H1 (cell line): Measurements from ENCODE around the gene PIK3C2G. TPM values are rescaled to one million over a fixed set of nuclear protein-coding genes. Genes with fewer than 3 reads are reported as not detected.

Experiments used
- CTCF ChIA-PET: fragments of 300-600 bp; sonication (Branson Sonifier 250); formaldehyde crosslinking; loops from one replicate; lab custom pipeline; 2021; ENCODE audit not compliant: partially characterized antibody; lab: Charles Lee
- POLR2A ChIA-PET: fragments of 300-600 bp; sonication (Branson Sonifier 250); formaldehyde crosslinking; loops from one replicate; lab custom pipeline; 2021; ENCODE audit warnings: inconsistent platforms; ENCODE audit not compliant: partially characterized antibody; lab: Charles Lee
- DNase-seq, 2 experiments: peaks; one replicate each; pipeline versions ENCODE4 v3.0.0 to v3.0.0-alpha.2; 2010 to 2022; ENCODE audit warnings: low spot score in 2 of 2, low read depth in 1 of 2, mixed read lengths in 1 of 2
- FAIRE-seq: peaks from 2 replicates; lab custom pipeline; 2011; peaks lifted over from hg19 to GRCh38; lab: Jason Lieb, UNC
- H2AFZ ChIP-seq: 2 replicates; pipeline ENCODE4 v1.8.1; 2012; ENCODE audit warnings: low read length, inconsistent platforms
- H2AK5ac ChIP-seq: 2 replicates; pipeline ENCODE4 v1.6.1; 2013; ENCODE audit warnings: low read depth, low read length
- H2BK120ac ChIP-seq: replicated peaks from 2 replicates; pipeline ENCODE3; 2013; ENCODE audit warnings: low read depth, low read length, inconsistent platforms
- H2BK12ac ChIP-seq: 2 replicates; pipeline ENCODE4 v1.6.1; 2013; ENCODE audit warnings: low read depth, low read length
- H2BK15ac ChIP-seq: 2 replicates; pipeline ENCODE4 v1.6.1; 2013; ENCODE audit warnings: low read length
- H2BK20ac ChIP-seq: 2 replicates; pipeline ENCODE4 v1.6.1; 2013; ENCODE audit warnings: low read length
- H2BK5ac ChIP-seq: 2 replicates; pipeline ENCODE4 v1.6.1; 2013; ENCODE audit warnings: low read depth, low read length
- H3K14ac ChIP-seq: 2 replicates; pipeline ENCODE4 v1.6.1; 2013; ENCODE audit warnings: inconsistent platforms; ENCODE audit not compliant: insufficient read length
- H3K18ac ChIP-seq: 2 replicates; pipeline ENCODE4 v1.6.1; 2013; ENCODE audit warnings: low read length; ENCODE audit errors: extremely low read depth
- H3K23ac ChIP-seq: 2 replicates; pipeline ENCODE4 v1.6.1; 2013; ENCODE audit warnings: inconsistent platforms; ENCODE audit not compliant: insufficient read length
- H3K23me2 ChIP-seq: 2 replicates; pipeline ENCODE4 v1.6.1; 2013; ENCODE audit warnings: low read depth, low read length
- H3K27ac ChIP-seq: 2 replicates; pipeline ENCODE4 v1.6.1; 2011; ENCODE audit warnings: low read depth, low read length, inconsistent platforms
- H3K27me3 ChIP-seq, 4 experiments: replicated peaks in 1 of 4; 1 replicate in 1 of 4; 2 replicates in 3 of 4; pipeline versions ENCODE4 v1.6.1 to v1.8.1; 2011 to 2013; ENCODE audit warnings: low read length in 3 of 4, mild to moderate bottlenecking in 3 of 4, inconsistent platforms in 2 of 4, mixed read lengths in 2 of 4, moderate library complexity in 1 of 4; ENCODE audit not compliant: control insufficient read depth in 3 of 4, insufficient read depth in 3 of 4; ENCODE audit errors: extremely low read depth in 1 of 4
- H3K36me3 ChIP-seq, 4 experiments: 2 replicates each; pipeline versions ENCODE4 v1.6.1 to v1.8.1; 2011 to 2013; ENCODE audit warnings: mild to moderate bottlenecking in 4 of 4, low read length in 3 of 4, moderate library complexity in 2 of 4, control low read depth in 1 of 4, inconsistent platforms in 1 of 4; ENCODE audit not compliant: insufficient read depth in 4 of 4, control insufficient read depth in 2 of 4
- H3K4ac ChIP-seq: replicated peaks from 2 replicates; pipeline ENCODE3; 2013; ENCODE audit warnings: low read length, low read depth, mixed read lengths, inconsistent platforms; ENCODE audit not compliant: insufficient read length
- H3K4me1 ChIP-seq, 4 experiments: replicated peaks in 1 of 4; 1 replicate in 1 of 4; 2 replicates in 3 of 4; pipeline versions ENCODE4 v1.6.1 to v1.8.1; 2011 to 2013; ENCODE audit warnings: low read length in 3 of 4, inconsistent platforms in 2 of 4, mixed read lengths in 1 of 4; ENCODE audit not compliant: insufficient read depth in 4 of 4, control insufficient read depth in 3 of 4
- H3K4me2 ChIP-seq, 2 experiments: 2 replicates each; pipeline versions ENCODE4 v1.6.1 to v1.8.1; 2011 to 2013; ENCODE audit warnings: low read depth in 2 of 2, low read length in 2 of 2, control low read depth in 1 of 2, inconsistent platforms in 1 of 2, mild to moderate bottlenecking in 1 of 2; ENCODE audit not compliant: insufficient read depth in 1 of 2
- H3K4me3 ChIP-seq, 4 experiments: fragments of 200-600, 300-600 bp in 1 of 4; sonication (generic), shearing (Covaris generic), sonication (Bioruptor Twin) in 1 of 4; 2 replicates each; pipeline versions ENCODE4 v1.5.1 to v1.8.1; 2011 to 2016; ENCODE audit warnings: low read length in 4 of 4, low read depth in 3 of 4, control low read depth in 2 of 4, inconsistent platforms in 2 of 4, mild to moderate bottlenecking in 2 of 4, mixed read lengths in 1 of 4, moderate library complexity in 1 of 4; ENCODE audit not compliant: insufficient read depth in 2 of 4; ENCODE audit errors: extremely low read depth in 1 of 4
- H3K56ac ChIP-seq: replicated peaks from 2 replicates; pipeline ENCODE3; 2013; ENCODE audit warnings: low read depth, mild to moderate bottlenecking, mixed read lengths, low read length, inconsistent platforms; ENCODE audit not compliant: insufficient read length
- H3K79me1 ChIP-seq: 2 replicates; pipeline ENCODE4 v1.6.1; 2013; ENCODE audit warnings: low read depth, low read length, control low read depth
- H3K79me2 ChIP-seq, 2 experiments: 2 replicates each; pipeline versions ENCODE4 v1.6.1 to v1.8.1; 2012 to 2013; ENCODE audit warnings: low read length in 2 of 2, mild to moderate bottlenecking in 2 of 2, inconsistent platforms in 1 of 2; ENCODE audit not compliant: insufficient read depth in 2 of 2, control insufficient read depth in 1 of 2
- H3K9ac ChIP-seq, 4 experiments: replicated peaks in 1 of 4; 1 replicate in 1 of 4; 2 replicates in 3 of 4; pipeline versions ENCODE4 v1.6.1 to v1.8.1; 2011 to 2013; ENCODE audit warnings: low read depth in 3 of 4, low read length in 3 of 4, control low read depth in 2 of 4, mild to moderate bottlenecking in 2 of 4, moderate library complexity in 2 of 4, inconsistent platforms in 1 of 4; ENCODE audit errors: extremely low read depth in 1 of 4
- H3K9me3 ChIP-seq, 2 experiments: 2 replicates each; pipeline versions ENCODE4 v1.6.1 to v1.8.1; 2012 to 2013; ENCODE audit warnings: mild to moderate bottlenecking in 2 of 2, moderate library complexity in 2 of 2, control low read depth in 1 of 2, inconsistent platforms in 1 of 2, low read depth in 1 of 2, low read length in 1 of 2, mixed read lengths in 1 of 2; ENCODE audit not compliant: insufficient read depth in 2 of 2
- H4K20me1 ChIP-seq, 2 experiments: replicated peaks in 1 of 2; 2 replicates each; pipeline versions ENCODE3 to v1.8.1; 2011 to 2013; ENCODE audit warnings: inconsistent platforms in 2 of 2, low read length in 2 of 2, mild to moderate bottlenecking in 1 of 2; ENCODE audit not compliant: insufficient read depth in 2 of 2, control insufficient read depth in 1 of 2
- H4K5ac ChIP-seq: 2 replicates; pipeline ENCODE4 v1.6.1; 2013; ENCODE audit warnings: low read length, low read depth, mixed read lengths, inconsistent platforms; ENCODE audit not compliant: insufficient read length
- H4K8ac ChIP-seq: 2 replicates; pipeline ENCODE4 v1.8.0; 2013; ENCODE audit warnings: mild to moderate bottlenecking, moderate library complexity, low read length, inconsistent platforms; ENCODE audit not compliant: insufficient read depth; ENCODE audit errors: extremely low read depth
- H4K91ac ChIP-seq: replicated peaks from 2 replicates; pipeline ENCODE3; 2013; ENCODE audit warnings: low read length, mixed read lengths, inconsistent platforms; ENCODE audit not compliant: insufficient read length
- ATF2 ChIP-seq: IDR thresholded peaks from 2 replicates; pipeline ENCODE4 v1.6.1; 2012; ENCODE audit warnings: low read length, inconsistent platforms
- CHD1 ChIP-seq: IDR thresholded peaks from 2 replicates; pipeline ENCODE4 v1.6.1; 2012; ENCODE audit warnings: low read depth, low read length, improper control_type of control experiment
- POLR2AphosphoS5 ChIP-seq: IDR thresholded peaks from 2 replicates; pipeline ENCODE4 v1.6.1; 2011; ENCODE audit warnings: low read depth, low read length
- POU5F1 ChIP-seq: IDR thresholded peaks from 2 replicates; pipeline ENCODE4 v1.6.1; 2011; ENCODE audit warnings: low read depth, mild to moderate bottlenecking, low read length, moderate library complexity
- SP2 ChIP-seq: IDR thresholded peaks from 2 replicates; pipeline ENCODE4 v1.6.1; 2012; ENCODE audit warnings: mild to moderate bottlenecking, low read length, inconsistent platforms
- WGBS, 2 experiments: shearing (Covaris generic) in 1 of 2; methylation state at CpG; one replicate each; pipeline versions ENCODE4 v1.1.6 to v1.1.7; 2013 to 2015; ENCODE audit warnings: low lambda C conversion rate in 2 of 2, mixed read lengths in 2 of 2, inconsistent platforms in 1 of 2, low coverage in 1 of 2, missing lambda C conversion rate in 1 of 2; ENCODE audit not compliant: insufficient replicate concordance in 2 of 2, insufficient coverage in 1 of 2, insufficient read length in 1 of 2; ENCODE audit errors: extremely low coverage in 1 of 2, missing lambda C conversion rate in 1 of 2; 5-methylcytosine and 5-hydroxymethylcytosine counted together
- polyA plus RNA-seq, 7 experiments: library from polyadenylated mRNA; depleted of rRNA in 3 of 7; stranded (reverse) in 5 of 7; unstranded in 2 of 7; fragments of >200 nt in 5 of 7; fragments of 200-250 nt in 2 of 7; gene quantifications; 1 replicate in 5 of 7; 2 replicates in 1 of 7; 4 replicates in 1 of 7; pipeline versions ENCODE4 v1.2.1 to v1.2.3, GENCODE V29; 2011 to 2013; ENCODE audit warnings: missing spikeins in 2 of 7, mixed read lengths in 2 of 7
- total RNA-seq: library from RNA; stranded (reverse); fragmentation: NEBNext Ultra II Directional; extraction: Animal tissue kit (Norgen Biotek cat#: 25700); gene quantifications from 2 replicates; pipeline ENCODE4 v1.2.1, GENCODE V29; 2021

PIK3C2G gene
- total and polyA plus RNA-seq, 2 of the 8 experiments (the other 6 are each of a cell fraction or from before 2014, with no cell fraction given) = not detected

GRCh38 chr12:18581232-18581962 is 320.1 kb downstream of the PIK3C2G start:
- Histone ChIP-seq H3K23ac (no peak overlapping the region), H3K4me2 (no peak overlapping the region), H3K79me2 (no peaks in the 10 kb centered on the region), H3K18ac (no peak overlapping the region), H3K56ac (no peak overlapping the region), H2BK120ac (no peak overlapping the region), H3K9me3 (no peaks in the 10 kb centered on the region), H4K20me1 (no peaks in the 10 kb centered on the region), H4K5ac (no peak overlapping the region), H2AK5ac (no peak overlapping the region), H2BK15ac (no peak overlapping the region), H4K91ac (no peak overlapping the region), H4K8ac (no peak overlapping the region), H2BK20ac (no peak overlapping the region), H3K9ac (no peak overlapping the region), H3K4ac (no peak overlapping the region), H3K4me3 (no peak overlapping the region), H3K14ac (no peak overlapping the region), H2BK12ac (no peak overlapping the region), H3K4me1 (no peaks in the 10 kb centered on the region), H3K23me2 (no peaks in the 10 kb centered on the region), H2AFZ (no peak overlapping the region), H2BK5ac (no peak overlapping the region), H3K27me3 (peaks cover 0 to 1% (median 0%) of the 10 kb centered on the region in 4 experiments; a peak in 1 of 7 replicates), H3K79me1 (no peaks in the 10 kb centered on the region), H3K36me3 (no peaks in the 10 kb centered on the region; a peak in 1 of 8 replicates), H3K27ac (no peak overlapping the region)
- 87% methylated on average over 2 of the region's 2 CpGs; no CpG with 5 or more reads in 1 of the 2 experiments for WGBS, 2 experiments
- FAIRE-seq (no peak), DNase-seq (no peak)
- POLR2A ChIA-PET = interaction anchor here (0.7 kb wide), 1 partner anchor 734 kb away, joined by 3 read pairs; no protein-coding TSS in a partner anchor
- CTCF ChIA-PET = interaction anchor here (0.6 to 1.0 kb wide), 3 partner anchors 57 to 443 kb away, joined by 3 read pairs; no protein-coding TSS in a partner anchor
- TF ChIP-seq CHD1 (no peak), POLR2AphosphoS5 (no peak), ATF2 (no peak), POU5F1 (no peak), SP2 (no peak)
